Lung (tissue), 12 donors: ENCODE measurements around the gene BPIFB2. TPM values are rescaled to one million over a fixed set of nuclear protein-coding genes. Genes with fewer than 3 reads are reported as not detected.

ENCODE experiments used
- ATAC-seq: fragments of 200-7000 bp; cut with Tn5 transposase; one replicate; pipeline ENCODE4 v1.9.1; 2020; ENCODE audit warnings: moderate number of reproducible peaks; ENCODE audit not compliant: insufficient read depth, low FRiP score
- DNase-seq, 3 donors: peaks; one replicate each; pipeline ENCODE4 v3.0.0-alpha.2; 2013 to 2017
- H3K27ac ChIP-seq, 2 donors: one replicate each; pipeline ENCODE4 v1.5.1; 2013; ENCODE audit warnings: mild to moderate bottlenecking in 2 of 2, moderate library complexity in 2 of 2, control low read depth in 1 of 2, inconsistent platforms in 1 of 2, low read depth in 1 of 2, low read length in 1 of 2
- H3K27me3 ChIP-seq, 3 donors: one replicate each; pipeline ENCODE4 v1.5.1; 2013; ENCODE audit warnings: low read length in 2 of 3; ENCODE audit not compliant: control insufficient read depth in 3 of 3, insufficient read depth in 3 of 3
- H3K36me3 ChIP-seq, 4 donors: one replicate each; pipeline ENCODE4 v1.5.1; 2013; ENCODE audit warnings: low read length in 4 of 4, mild to moderate bottlenecking in 1 of 4, moderate library complexity in 1 of 4; ENCODE audit not compliant: control insufficient read depth in 4 of 4, insufficient read depth in 4 of 4
- H3K4me1 ChIP-seq, 5 donors: one replicate each; pipeline ENCODE4 v1.5.1; 2013; ENCODE audit warnings: low read length in 5 of 5, mild to moderate bottlenecking in 2 of 5, moderate library complexity in 1 of 5; ENCODE audit not compliant: control insufficient read depth in 5 of 5, insufficient read depth in 5 of 5
- H3K4me3 ChIP-seq: one replicate; pipeline ENCODE4 v1.5.1; 2013; ENCODE audit warnings: mild to moderate bottlenecking, control low read depth, moderate library complexity
- H3K9ac ChIP-seq, 2 donors: one replicate each; pipeline ENCODE4 v1.5.1; 2013; ENCODE audit warnings: low read length in 2 of 2, control low read depth in 1 of 2; ENCODE audit not compliant: insufficient read depth in 1 of 2
- H3K9me3 ChIP-seq, 4 donors: one replicate each; pipeline ENCODE4 v1.5.1; 2013; ENCODE audit warnings: low read length in 3 of 4, mild to moderate bottlenecking in 1 of 4, moderate library complexity in 1 of 4; ENCODE audit not compliant: control insufficient read depth in 4 of 4, insufficient read depth in 3 of 4
- CTCF ChIP-seq: IDR thresholded peaks from 2 replicates; pipeline ENCODE4 v1.5.1; 2012; ENCODE audit warnings: mild to moderate bottlenecking; ENCODE audit errors: control extremely low read depth, extremely low read depth
- WGBS, 2 donors: extraction: QIAGEN DNeasy Blood & Tissue Kit; methylation state at CpG; one replicate each; pipeline ENCODE4 v1.1.7; 2013; 5-methylcytosine and 5-hydroxymethylcytosine counted together
- polyA plus RNA-seq, 2 donors: library from polyadenylated mRNA; stranded (reverse); fragments of 200-250 nt; gene quantifications; one replicate each; pipeline ENCODE4 v1.2.1, GENCODE V29; 2013
- total RNA-seq, 2 donors: library from RNA; depleted of rRNA in 1 of 2; stranded (reverse); fragments of >200 nt in 1 of 2; gene quantifications; one replicate each; pipeline ENCODE4 v1.2.1, GENCODE V29; 2014 to 2021
- donor health status: control.
- donor health status: control.
- donor health status: Bipolar disorder and iron deficiency.
- donor health status: healthy.
- donor health status: DM: yes; HTN: yes; CAD: no.

BPIFB2 gene
- total and polyA plus RNA-seq, 4 donors = 0.41 to 3.0 (median 1.6) TPM

GRCh38 chr20:33051333-33051732 is 43.8 kb downstream of the BPIFB2 start:
- Histone ChIP-seq H3K4me1 (no peaks in the 10 kb centered on the region), H3K27me3 (no peaks in the 10 kb centered on the region), H3K9ac (no peak overlapping the region), H3K36me3 (no peaks in the 10 kb centered on the region), H3K4me3 (no peak overlapping the region), H3K27ac (no peak overlapping the region), H3K9me3 (peaks cover 0 to 5% (median 0%) of the 10 kb centered on the region in 4 donors)
- DNase-seq (no peak), ATAC-seq (no peak)
- no peak for TF ChIP-seq CTCF
- 85 to 90% methylated on average over 4 of the region's 4 CpGs for WGBS, 2 donors

GRCh38 chr20:33053291-33054106 is 46.0 kb downstream of the BPIFB2 start, which contains the start of gene BPIFB3:
BPIFB3 (plus strand) TSS chr20:33053903; CDS start chr20:33055436, 1,533 bp downstream.
- Histone ChIP-seq H3K27ac (no peak within 1 kb of the TSS), H3K4me3 (no peak within 1 kb of the TSS)
- 82 to 86% methylated on average over 23 to 25 of the region's 25 CpGs for WGBS, 2 donors

GRCh38 chr20:33054381-33054780 is 46.9 kb downstream of the BPIFB2 start:
- ATAC-seq = no peak
- WGBS, 2 donors = 83 to 90% methylated on average over 7 of the region's 7 CpGs
- Histone ChIP-seq H3K9me3 (no peaks in the 10 kb centered on the region), H3K4me3 (no peak overlapping the region), H3K27ac (no peak overlapping the region), H3K4me1 (no peaks in the 10 kb centered on the region), H3K36me3 (no peaks in the 10 kb centered on the region), H3K9ac (no peak overlapping the region), H3K27me3 (peaks cover 0 to 3% (median 0%) of the 10 kb centered on the region in 3 donors)
- TF ChIP-seq CTCF = no peak
- no peak for DNase-seq

More at GRCh38 chr20:33053291-33054106, 46.0 kb downstream of the BPIFB2 start, which contains the start of gene BPIFB3:
- Histone ChIP-seq H3K4me1 (no peaks in the 10 kb centered on the region), H3K9me3 (no peaks in the 10 kb centered on the region), H3K9ac (no peak within 1 kb of the TSS), H3K27me3 (peaks cover 0 to 3% (median 0%) of the 10 kb centered on the region in 3 donors), H3K36me3 (no peaks in the 10 kb centered on the region)
- no peak for TF ChIP-seq CTCF
- ATAC-seq (no peak), DNase-seq (no peak)
